Mesothelial cell of epicardium (in vitro differentiated cells): ENCODE data around the gene TTC8. TPM values are rescaled to one million over a fixed set of nuclear protein-coding genes. Genes with fewer than 3 reads are reported as not detected.

Source experiments
- DNase-seq, 2 experiments: peaks; one replicate each; pipeline ENCODE4 v3.0.0; 2021; ENCODE audit warnings: low spot score in 2 of 2; ENCODE audit not compliant: unreplicated experiment in 2 of 2
- H3K27ac Mint-ChIP-seq: 2 replicates; pipeline ENCODE4 v1.8.0; 2021; ENCODE audit warnings: mixed read lengths
- H3K27me3 Mint-ChIP-seq: 2 replicates; pipeline ENCODE4 v1.8.0; 2021; ENCODE audit warnings: low read depth, mixed read lengths
- H3K36me3 Mint-ChIP-seq: 2 replicates; pipeline ENCODE4 v1.8.0; 2021; ENCODE audit warnings: mixed read lengths
- H3K4me1 Mint-ChIP-seq: 2 replicates; pipeline ENCODE4 v1.8.0; 2021; ENCODE audit warnings: mixed read lengths
- H3K4me3 Mint-ChIP-seq: 2 replicates; pipeline ENCODE4 v1.8.0; 2021; ENCODE audit warnings: mild to moderate bottlenecking, moderate library complexity, mixed read lengths
- H3K9me3 Mint-ChIP-seq: 2 replicates; pipeline ENCODE4 v1.8.0; 2021; ENCODE audit warnings: mixed read lengths
- CTCF ChIP-seq: fragments of 200-600 bp; sonication (generic); IDR thresholded peaks from one replicate; pipeline ENCODE4 v1.5.0; 2021; ENCODE audit warnings: antibody characterized with exemption; ENCODE audit not compliant: unreplicated experiment
- total RNA-seq: library from RNA; stranded (reverse); gene quantifications from 3 replicates; pipeline ENCODE4 v1.2.1, GENCODE V29; 2021

TTC8 gene
- total RNA-seq, 1 donor from 2014 or later: 29.0 TPM

- no peak for DNase-seq
- TF ChIP-seq CTCF: no peak
- H3K36me3 Mint-ChIP-seq: peaks cover 3% of the 10 kb centered on the region
Measured at GRCh38 chr14:88848571-88848970, 24.1 kb downstream of the TTC8 start.

GRCh38 chr14:88849716-88850115 lies 25.3 kb downstream of the TTC8 start:
- no peaks in the 10 kb centered on the region for H3K27me3 Mint-ChIP-seq
- peaks cover 7% of the 10 kb centered on the region for H3K36me3 Mint-ChIP-seq
- TF ChIP-seq CTCF: no peak
- no peak overlapping the region for H3K27ac Mint-ChIP-seq
- H3K4me3 Mint-ChIP-seq: no peak overlapping the region
- no peaks in the 10 kb centered on the region for H3K9me3 Mint-ChIP-seq
- DNase-seq: no peak
- peaks cover 7% of the 10 kb centered on the region for H3K4me1 Mint-ChIP-seq

More at GRCh38 chr14:88848571-88848970, 24.1 kb downstream of the TTC8 start:
- Mint-ChIP-seq H3K27me3 (no peaks in the 10 kb centered on the region), H3K4me3 (no peak overlapping the region), H3K27ac (no peak overlapping the region), H3K9me3 (no peaks in the 10 kb centered on the region), H3K4me1 (peaks cover 7% of the 10 kb centered on the region)

GRCh38 chr14:88851587-88851986 lies 27.1 kb downstream of the TTC8 start:
- peaks cover 2% of the 10 kb centered on the region for H3K4me1 Mint-ChIP-seq
- TF ChIP-seq CTCF: no peak
- no peaks in the 10 kb centered on the region for H3K27me3 Mint-ChIP-seq
- no peak overlapping the region for H3K27ac Mint-ChIP-seq
- no peak overlapping the region for H3K4me3 Mint-ChIP-seq
- peaks cover 12% of the 10 kb centered on the region for H3K36me3 Mint-ChIP-seq
- no peak for DNase-seq
- no peaks in the 10 kb centered on the region for H3K9me3 Mint-ChIP-seq

- Mint-ChIP-seq H3K36me3 (peaks cover 10% of the 10 kb centered on the region), H3K4me3 (no peak overlapping the region)
Measured at GRCh38 chr14:88852632-88853031, 28.2 kb downstream of the TTC8 start.

GRCh38 chr14:88853129-88853528 lies 28.7 kb downstream of the TTC8 start:
- Mint-ChIP-seq H3K27ac (no peak overlapping the region), H3K36me3 (peaks cover 13% of the 10 kb centered on the region), H3K9me3 (no peaks in the 10 kb centered on the region), H3K4me1 (peaks cover 2% of the 10 kb centered on the region), H3K27me3 (no peaks in the 10 kb centered on the region), H3K4me3 (no peak overlapping the region)
- no peak for DNase-seq
- TF ChIP-seq CTCF: no peak

More at GRCh38 chr14:88852632-88853031, 28.2 kb downstream of the TTC8 start:
- Mint-ChIP-seq H3K4me1 (peaks cover 2% of the 10 kb centered on the region), H3K9me3 (no peaks in the 10 kb centered on the region), H3K27me3 (no peaks in the 10 kb centered on the region), H3K27ac (no peak overlapping the region)
- TF ChIP-seq CTCF: no peak
- no peak for DNase-seq
